Activated CD8-positive, alpha-beta T cell treated with anti-CD3 and anti-CD28 coated beads for 36 hours (primary cell): Measurements from ENCODE around the gene SERBP1. TPM values are rescaled to one million over a fixed set of nuclear protein-coding genes. Genes with fewer than 3 reads are reported as not detected.

Source experiments
- ATAC-seq: fragments of 200-7000 bp; cut with Tn5 transposase; one replicate; pipeline ENCODE4 v1.10.0; 2021; ENCODE audit warnings: mild to moderate bottlenecking, moderate library complexity
- CTCF ChIA-PET: fragments of 350-600 bp; sonication (Branson Sonifier 250); formaldehyde crosslinking; loops from one replicate; lab custom pipeline; 2021; ENCODE audit warnings: antibody characterized with exemption; lab: Charles Lee
- POLR2A ChIA-PET: fragments of 350-600 bp; sonication (Branson Sonifier 250); formaldehyde crosslinking; loops from one replicate; lab custom pipeline; 2021; ENCODE audit warnings: antibody characterized with exemption; lab: Charles Lee
- DNase-seq: peaks from one replicate; pipeline ENCODE4 v3.0.0-alpha.2; 2020
- H3K27ac Mint-ChIP-seq: one replicate; pipeline ENCODE4 v1.8.0; 2021; ENCODE audit warnings: mild to moderate bottlenecking, mixed read lengths
- H3K27me3 Mint-ChIP-seq: one replicate; pipeline ENCODE4 v1.8.0; 2021; ENCODE audit warnings: mixed read lengths
- H3K36me3 Mint-ChIP-seq: one replicate; pipeline ENCODE4 v1.8.0; 2021; ENCODE audit warnings: low read depth, mixed read lengths
- H3K4me1 Mint-ChIP-seq: one replicate; pipeline ENCODE4 v1.8.0; 2021; ENCODE audit warnings: low read depth, mixed read lengths
- H3K4me3 Mint-ChIP-seq: one replicate; pipeline ENCODE4 v1.8.0; 2021; ENCODE audit warnings: mild to moderate bottlenecking, moderate library complexity, mixed read lengths
- H3K9me3 Mint-ChIP-seq: one replicate; pipeline ENCODE4 v1.8.0; 2021; ENCODE audit warnings: mixed read lengths
- CTCF ChIP-seq: fragments of 200-600 bp; IDR thresholded peaks from one replicate; pipeline ENCODE4 v1.8.0; 2022; ENCODE audit warnings: antibody characterized with exemption, mild to moderate bottlenecking
- intact Hi-C: fragments of 100-400 bp; cut with micrococcal nuclease; formaldehyde crosslinking; loops from one replicate; pipeline ENCODE4 v1.10.0; 2022
- total RNA-seq, 2 experiments: library from RNA; stranded (reverse); gene quantifications; one replicate each; pipeline ENCODE4 v1.2.3, GENCODE V29; 2021

SERBP1 gene
- total RNA-seq: 100 to 1,000 TPM; 476 to 491 TPM

- POLR2A ChIA-PET: interaction anchor here (0.6 to 7.8 kb wide), 22 partner anchors 9 to 254 kb away, joined by 3 to 172 read pairs (median 4); partner anchors contain the start of gene GADD45A
- TF ChIP-seq CTCF: no peak
- Mint-ChIP-seq H3K9me3 (no peaks in the 10 kb centered on the region), H3K36me3 (peaks cover 47% of the 10 kb centered on the region), H3K27me3 (no peaks in the 10 kb centered on the region), H3K27ac (peak within 1 kb of the TSS; percentile 98), H3K4me1 (peaks cover 40% of the 10 kb centered on the region), H3K4me3 (peak within 1 kb of the TSS; percentile 84)
- CTCF ChIA-PET: interaction anchor here (0.8 to 3.2 kb wide), 7 partner anchors 11 to 219 kb away, joined by 3 to 21 read pairs (median 6); no protein-coding TSS in a partner anchor
- intact Hi-C loops: no loop called here
- DNase-seq: peak; percentile 98
- peak; percentile 92 for ATAC-seq
These were observed at the start of gene SERBP1 for GRCh38 chr1:67430358-67431155. Gene SERBP1 (minus strand): TSS chr1:67430402. CDS start chr1:67430300, 102 bp downstream.

- no peak overlapping the region for H3K27ac Mint-ChIP-seq
- H3K36me3 Mint-ChIP-seq: no peaks in the 10 kb centered on the region
- peak; percentile 13 for DNase-seq
- peaks cover 2% of the 10 kb centered on the region for H3K27me3 Mint-ChIP-seq
- no peak overlapping the region for H3K4me3 Mint-ChIP-seq
- no peak for TF ChIP-seq CTCF
- ChIA-PET CTCF (interaction anchor here (0.6 to 1.5 kb wide), 3 partner anchors 10 to 82 kb away, joined by 3 to 7 read pairs (median 3); no protein-coding TSS in a partner anchor), POLR2A (no interaction called here)
- no peaks in the 10 kb centered on the region for H3K9me3 Mint-ChIP-seq
- intact Hi-C loops: no loop called here
- H3K4me1 Mint-ChIP-seq: peaks cover 3% of the 10 kb centered on the region
- ATAC-seq: peak; percentile 65
These were observed 49.1 kb upstream of the SERBP1 start for GRCh38 chr1:67479146-67479891.

GRCh38 chr1:67476906-67477305 is 46.7 kb upstream of the SERBP1 start:
- ChIA-PET POLR2A (interaction anchor here (1.4 kb wide), 1 partner anchor 45 kb away, joined by 3 read pairs; no protein-coding TSS in a partner anchor), CTCF (interaction anchor here (1.1 to 1.9 kb wide), 2 partner anchors 10 to 15 kb away, joined by 4 read pairs; no protein-coding TSS in a partner anchor)
- H3K36me3 Mint-ChIP-seq: no peaks in the 10 kb centered on the region
- intact Hi-C loops: no loop called here
- DNase-seq: no peak
- no peak for TF ChIP-seq CTCF
- H3K9me3 Mint-ChIP-seq: no peaks in the 10 kb centered on the region
- no peak overlapping the region for H3K27ac Mint-ChIP-seq
- no peak for ATAC-seq
- peaks cover 2% of the 10 kb centered on the region for H3K4me1 Mint-ChIP-seq
- peaks cover 2% of the 10 kb centered on the region for H3K27me3 Mint-ChIP-seq
- no peak overlapping the region for H3K4me3 Mint-ChIP-seq

- intact Hi-C loops: no loop called here
- no peak overlapping the region for H3K27ac Mint-ChIP-seq
- ChIA-PET CTCF (interaction anchor here (1.0 to 1.9 kb wide), 2 partner anchors 16 to 262 kb away, joined by 3 to 4 read pairs; no protein-coding TSS in a partner anchor), POLR2A (interaction anchor here (0.7 kb wide), 1 partner anchor 21 kb away, joined by 3 read pairs; no protein-coding TSS in a partner anchor)
- DNase-seq (no peak), ATAC-seq (no peak)
- no peaks in the 10 kb centered on the region for H3K36me3 Mint-ChIP-seq
- no peaks in the 10 kb centered on the region for H3K9me3 Mint-ChIP-seq
- H3K4me1 Mint-ChIP-seq: peaks cover 2% of the 10 kb centered on the region
- no peak overlapping the region for H3K4me3 Mint-ChIP-seq
- H3K27me3 Mint-ChIP-seq: peaks cover 2% of the 10 kb centered on the region
- no peak for TF ChIP-seq CTCF
These were observed 45.8 kb upstream of the SERBP1 start for GRCh38 chr1:67476006-67476482.
